ENCODE results near the gene ATP8A1.

Gene ATP8A1

GRCh38 chr4:42603862-42604261 is 53.0 kb downstream of the ATP8A1 start:
- in situ Hi-C loops (cut with MboI; ENCODE audit: low sequenced_read_pairs): no loop called here
- Histone ChIP-seq H3K9me3 (no peaks in the 10 kb centered on the region), H3K4me3 (no peak overlapping the region), H3K4me1 (peaks cover 17% of the 10 kb centered on the region), H3K27me3 (ENCODE audit: low read depth) (no peaks in the 10 kb centered on the region), H3K36me3 (replicated peaks) (no peaks in the 10 kb centered on the region)
- DNase-seq (ENCODE audit: low spot score in 2 of 2): no peak

GRCh38 chr4:42600578-42600977 is 56.3 kb downstream of the ATP8A1 start:
- H3K27me3 ChIP-seq (ENCODE audit: low read depth): no peaks in the 10 kb centered on the region
- no peaks in the 10 kb centered on the region for H3K9me3 ChIP-seq
- peaks cover 19% of the 10 kb centered on the region for H3K4me1 ChIP-seq
- in situ Hi-C loops (cut with MboI; ENCODE audit: low sequenced_read_pairs): no loop called here
- no peaks in the 10 kb centered on the region for H3K36me3 ChIP-seq (replicated peaks)
- no peak for DNase-seq (ENCODE audit: low spot score in 2 of 2)
- H3K4me3 ChIP-seq: no peak overlapping the region

GRCh38 chr4:42596918-42597317 is 60.0 kb downstream of the ATP8A1 start:
- H3K4me1 ChIP-seq: peaks cover 15% of the 10 kb centered on the region
- in situ Hi-C loops (cut with MboI; ENCODE audit: low sequenced_read_pairs): no loop called here
- no peaks in the 10 kb centered on the region for H3K36me3 ChIP-seq (replicated peaks)
- no peaks in the 10 kb centered on the region for H3K27me3 ChIP-seq (ENCODE audit: low read depth)
- no peak for DNase-seq (ENCODE audit: low spot score in 2 of 2)
- H3K4me3 ChIP-seq: no peak overlapping the region
- H3K9me3 ChIP-seq: no peaks in the 10 kb centered on the region

DNA sequence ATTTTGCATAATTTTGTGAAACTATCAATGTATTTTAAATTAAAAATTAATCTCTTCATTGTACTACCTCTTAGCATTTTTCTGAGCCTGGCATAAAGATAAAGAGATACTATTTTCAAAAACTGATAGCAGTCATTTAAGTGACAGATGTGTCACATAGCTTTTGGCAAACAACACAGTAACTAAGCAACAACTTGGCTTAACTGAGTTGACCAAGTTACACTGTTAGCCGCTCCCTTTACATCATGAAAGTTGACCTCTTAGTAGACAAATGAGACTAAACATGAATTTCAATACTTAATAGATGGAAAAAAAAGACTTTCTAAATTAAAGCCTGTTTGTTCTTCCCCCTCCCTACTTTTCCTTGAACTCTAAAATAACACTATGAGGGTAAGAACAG is 62.0 kb downstream of the ATP8A1 start:
- Histone ChIP-seq H3K4me1 (peaks cover 15% of the 10 kb centered on the region), H3K9me3 (no peaks in the 10 kb centered on the region), H3K27me3 (ENCODE audit: low read depth) (no peaks in the 10 kb centered on the region), H3K4me3 (no peak overlapping the region), H3K36me3 (replicated peaks) (no peaks in the 10 kb centered on the region)
- in situ Hi-C loops (cut with MboI; ENCODE audit: low sequenced_read_pairs): no loop called here
- DNase-seq (ENCODE audit: low spot score in 2 of 2): peak in 1 of 2 experiments; percentile 52

DNA sequence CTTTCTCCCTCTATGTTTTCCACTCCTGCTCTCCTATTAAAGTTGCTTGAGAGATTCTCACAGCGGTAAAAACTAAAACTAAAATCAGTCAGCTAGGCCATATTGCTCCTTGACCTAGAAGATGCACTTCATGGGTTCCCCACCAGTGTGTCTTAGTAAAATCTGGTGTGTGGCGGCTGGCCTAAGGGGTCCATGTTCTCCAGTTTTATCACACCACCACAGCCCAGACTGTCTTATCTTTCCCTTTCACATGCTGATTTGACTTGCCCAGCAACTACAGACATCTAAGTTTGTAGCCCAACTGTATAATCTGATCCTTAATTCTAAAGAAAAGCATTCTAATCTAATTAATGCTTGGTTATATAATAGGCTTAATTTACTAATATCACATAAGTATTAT is 68.0 kb downstream of the ATP8A1 start:
- in situ Hi-C loops (cut with MboI; ENCODE audit: low sequenced_read_pairs): no loop called here
- Histone ChIP-seq H3K27me3 (ENCODE audit: low read depth) (no peaks in the 10 kb centered on the region), H3K9me3 (no peaks in the 10 kb centered on the region), H3K36me3 (replicated peaks) (no peaks in the 10 kb centered on the region), H3K4me1 (no peaks in the 10 kb centered on the region), H3K4me3 (no peak overlapping the region)
- DNase-seq (ENCODE audit: low spot score in 2 of 2): no peak

- in situ Hi-C loops (cut with MboI; ENCODE audit: low sequenced_read_pairs): no loop called here
- DNase-seq (ENCODE audit: low spot score in 2 of 2): no peak
- H3K36me3 ChIP-seq (replicated peaks): no peaks in the 10 kb centered on the region
- no peak overlapping the region for H3K4me3 ChIP-seq
- H3K4me1 ChIP-seq: no peaks in the 10 kb centered on the region
- no peaks in the 10 kb centered on the region for H3K27me3 ChIP-seq (ENCODE audit: low read depth)
- no peaks in the 10 kb centered on the region for H3K9me3 ChIP-seq
Observed at GRCh38 chr4:42586775-42587174, 70.1 kb downstream of the ATP8A1 start.

DNA sequence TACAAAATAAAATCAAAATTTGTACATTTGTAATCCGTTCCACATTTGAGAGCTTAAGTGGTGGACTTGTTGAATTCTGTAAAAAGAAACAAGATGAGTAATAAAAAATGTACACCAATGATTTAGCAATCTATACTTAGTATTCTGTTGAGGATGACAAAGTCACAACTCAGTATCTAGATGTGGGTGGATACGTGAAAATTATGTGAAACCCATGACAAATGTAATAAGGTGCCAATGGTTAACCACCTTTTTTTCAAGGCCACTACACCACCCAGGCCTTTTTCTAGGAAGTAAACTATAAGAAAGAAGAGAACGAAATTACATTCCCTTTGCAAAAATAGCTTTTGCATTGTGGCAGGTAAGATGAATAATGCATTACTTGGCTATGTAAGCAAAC is 77.0 kb downstream of the ATP8A1 start:
- no peak for DNase-seq (ENCODE audit: low spot score in 2 of 2)
- in situ Hi-C loops (cut with MboI; ENCODE audit: low sequenced_read_pairs): no loop called here
- no peaks in the 10 kb centered on the region for H3K36me3 ChIP-seq (replicated peaks)
- H3K4me3 ChIP-seq: no peak overlapping the region
- H3K9me3 ChIP-seq: no peaks in the 10 kb centered on the region
- H3K27me3 ChIP-seq (ENCODE audit: low read depth): no peaks in the 10 kb centered on the region
- H3K4me1 ChIP-seq: no peaks in the 10 kb centered on the region

GRCh38 chr4:42578187-42578586 is 78.7 kb downstream of the ATP8A1 start:
- no peak overlapping the region for H3K4me3 ChIP-seq
- H3K4me1 ChIP-seq: no peaks in the 10 kb centered on the region
- in situ Hi-C loops (cut with MboI; ENCODE audit: low sequenced_read_pairs): no loop called here
- DNase-seq (ENCODE audit: low spot score in 2 of 2): no peak
- no peaks in the 10 kb centered on the region for H3K9me3 ChIP-seq
- no peaks in the 10 kb centered on the region for H3K27me3 ChIP-seq (ENCODE audit: low read depth)
- no peaks in the 10 kb centered on the region for H3K36me3 ChIP-seq (replicated peaks)

DNA sequence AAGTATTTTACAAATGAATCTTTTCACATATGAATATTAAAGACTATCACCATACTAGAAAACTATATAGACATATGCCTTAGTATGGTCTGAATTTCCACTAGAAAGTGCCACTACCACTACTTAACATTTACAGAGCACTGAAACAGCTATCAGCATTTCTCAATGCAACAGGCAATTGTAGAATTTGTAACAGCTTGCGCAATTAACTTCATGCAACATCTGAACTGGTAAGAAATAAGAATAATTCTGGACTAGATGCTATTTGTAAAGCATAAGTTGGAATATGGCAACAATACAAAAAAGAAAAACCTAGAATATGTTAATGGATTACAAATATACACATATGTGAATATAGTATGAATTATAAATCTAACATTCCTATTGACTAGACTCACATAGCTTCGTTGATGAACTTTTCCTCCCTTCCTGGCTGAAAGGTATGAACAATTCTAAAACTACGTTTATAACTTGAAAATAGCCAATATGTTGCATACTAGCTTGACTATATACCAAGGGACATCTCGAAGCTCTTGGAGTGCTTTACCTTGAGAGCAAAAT is 82.0 kb downstream of the ATP8A1 start:
- Histone ChIP-seq H3K4me1 (no peaks in the 10 kb centered on the region), H3K36me3 (replicated peaks) (no peaks in the 10 kb centered on the region), H3K27me3 (ENCODE audit: low read depth) (no peaks in the 10 kb centered on the region), H3K4me3 (no peak overlapping the region), H3K9me3 (no peaks in the 10 kb centered on the region)
- no peak for DNase-seq (ENCODE audit: low spot score in 2 of 2)
- in situ Hi-C loops (cut with MboI; ENCODE audit: low sequenced_read_pairs): no loop called here

DNA sequence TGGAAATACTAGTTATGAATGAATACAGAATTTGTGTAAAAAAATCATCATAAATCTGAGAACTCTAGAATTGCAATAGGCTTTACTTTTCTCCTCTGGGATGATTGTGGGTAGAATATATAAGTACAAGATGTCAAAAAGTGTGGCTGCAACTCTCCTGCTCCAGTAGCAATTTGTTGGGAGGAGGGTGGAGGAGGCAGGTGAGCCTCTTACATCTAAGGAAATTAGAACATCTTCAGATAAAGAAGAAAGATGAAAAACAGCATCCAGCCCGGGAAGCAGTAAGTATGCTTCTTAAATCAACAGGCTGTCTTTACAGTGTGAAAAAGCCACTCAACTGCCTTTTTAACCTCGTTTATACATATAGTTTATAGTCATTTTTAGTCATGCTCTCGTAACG is 83.7 kb downstream of the ATP8A1 start:
- no peak overlapping the region for H3K4me3 ChIP-seq
- no peaks in the 10 kb centered on the region for H3K27me3 ChIP-seq (ENCODE audit: low read depth)
- no peak for DNase-seq (ENCODE audit: low spot score in 2 of 2)
- no peaks in the 10 kb centered on the region for H3K4me1 ChIP-seq
- H3K36me3 ChIP-seq (replicated peaks): no peaks in the 10 kb centered on the region
- no peaks in the 10 kb centered on the region for H3K9me3 ChIP-seq
- in situ Hi-C loops (cut with MboI; ENCODE audit: low sequenced_read_pairs): no loop called here

- Histone ChIP-seq H3K27me3 (ENCODE audit: low read depth) (no peaks in the 10 kb centered on the region), H3K4me1 (no peaks in the 10 kb centered on the region), H3K36me3 (replicated peaks) (no peaks in the 10 kb centered on the region), H3K9me3 (no peaks in the 10 kb centered on the region), H3K4me3 (no peak overlapping the region)
- DNase-seq (ENCODE audit: low spot score in 2 of 2): no peak
- in situ Hi-C loops (cut with MboI; ENCODE audit: low sequenced_read_pairs): no loop called here
Observed at GRCh38 chr4:42570221-42570620, 86.7 kb downstream of the ATP8A1 start.

- DNase-seq (ENCODE audit: low spot score in 2 of 2): peak; percentile 79
- Histone ChIP-seq H3K36me3 (replicated peaks) (no peaks in the 10 kb centered on the region), H3K4me1 (no peaks in the 10 kb centered on the region), H3K9me3 (no peaks in the 10 kb centered on the region), H3K27me3 (ENCODE audit: low read depth) (no peaks in the 10 kb centered on the region), H3K4me3 (no peak overlapping the region)
- in situ Hi-C loops (cut with MboI; ENCODE audit: low sequenced_read_pairs): loop anchor here (10.0 kb wide), 1 partner anchor 286 kb away; no protein-coding TSS in a partner anchor
Observed at GRCh38 chr4:42568610-42569207, 88.2 kb downstream of the ATP8A1 start.

- H3K4me3 ChIP-seq: no peak overlapping the region
- no peaks in the 10 kb centered on the region for H3K9me3 ChIP-seq
- DNase-seq (ENCODE audit: low spot score in 2 of 2): no peak
- in situ Hi-C loops (cut with MboI; ENCODE audit: low sequenced_read_pairs): loop anchor here (10.0 kb wide), 1 partner anchor 288 kb away; no protein-coding TSS in a partner anchor
- H3K36me3 ChIP-seq (replicated peaks): no peaks in the 10 kb centered on the region
- H3K4me1 ChIP-seq: no peaks in the 10 kb centered on the region
- H3K27me3 ChIP-seq (ENCODE audit: low read depth): no peaks in the 10 kb centered on the region
Observed at GRCh38 chr4:42566835-42567234, 90.1 kb downstream of the ATP8A1 start.

GRCh38 chr4:42562016-42562415 is 94.9 kb downstream of the ATP8A1 start:
- H3K27me3 ChIP-seq (ENCODE audit: low read depth): no peaks in the 10 kb centered on the region
- H3K4me3 ChIP-seq: no peak overlapping the region
- no peaks in the 10 kb centered on the region for H3K36me3 ChIP-seq (replicated peaks)
- in situ Hi-C loops (cut with MboI; ENCODE audit: low sequenced_read_pairs): loop anchor here (10.0 kb wide), 1 partner anchor 293 kb away; no protein-coding TSS in a partner anchor
- no peaks in the 10 kb centered on the region for H3K9me3 ChIP-seq
- DNase-seq (ENCODE audit: low spot score in 2 of 2): no peak
- no peaks in the 10 kb centered on the region for H3K4me1 ChIP-seq

- H3K4me1 ChIP-seq: no peaks in the 10 kb centered on the region
- DNase-seq (ENCODE audit: low spot score in 2 of 2): no peak
- in situ Hi-C loops (cut with MboI; ENCODE audit: low sequenced_read_pairs): loop anchor here (10.0 kb wide), 1 partner anchor 294 kb away; no protein-coding TSS in a partner anchor
- H3K27me3 ChIP-seq (ENCODE audit: low read depth): no peaks in the 10 kb centered on the region
- H3K36me3 ChIP-seq (replicated peaks): no peaks in the 10 kb centered on the region
- no peaks in the 10 kb centered on the region for H3K9me3 ChIP-seq
- no peak overlapping the region for H3K4me3 ChIP-seq
Observed at GRCh38 chr4:42561031-42561430, 95.9 kb downstream of the ATP8A1 start.
